IPS-18a (cell line): ENCODE results near the gene NRN1L.

ENCODE experiments used
- H3K27ac ChIP-seq: one replicate; pipeline ENCODE4 v1.5.1; 2013; ENCODE audit warnings: low read length
- H3K27me3 ChIP-seq: one replicate; pipeline ENCODE4 v1.6.1; 2013; ENCODE audit warnings: mild to moderate bottlenecking, low read length; ENCODE audit not compliant: control insufficient read depth, insufficient read depth
- H3K36me3 ChIP-seq: one replicate; pipeline ENCODE4 v1.6.1; 2013; ENCODE audit warnings: low read depth, low read length; ENCODE audit not compliant: control insufficient read depth
- H3K4me1 ChIP-seq: one replicate; pipeline ENCODE4 v1.6.1; 2013; ENCODE audit warnings: low read depth, low read length; ENCODE audit not compliant: control insufficient read depth
- H3K4me3 ChIP-seq: one replicate; pipeline ENCODE4 v1.5.1; 2013; ENCODE audit warnings: low read length
- H3K9ac ChIP-seq: one replicate; pipeline ENCODE4 v1.6.1; 2013; ENCODE audit warnings: mild to moderate bottlenecking, low read length, moderate library complexity
- H3K9me3 ChIP-seq: one replicate; pipeline ENCODE4 v1.6.1; 2013; ENCODE audit warnings: low read depth, low read length; ENCODE audit not compliant: control insufficient read depth

Gene NRN1L

DNA sequence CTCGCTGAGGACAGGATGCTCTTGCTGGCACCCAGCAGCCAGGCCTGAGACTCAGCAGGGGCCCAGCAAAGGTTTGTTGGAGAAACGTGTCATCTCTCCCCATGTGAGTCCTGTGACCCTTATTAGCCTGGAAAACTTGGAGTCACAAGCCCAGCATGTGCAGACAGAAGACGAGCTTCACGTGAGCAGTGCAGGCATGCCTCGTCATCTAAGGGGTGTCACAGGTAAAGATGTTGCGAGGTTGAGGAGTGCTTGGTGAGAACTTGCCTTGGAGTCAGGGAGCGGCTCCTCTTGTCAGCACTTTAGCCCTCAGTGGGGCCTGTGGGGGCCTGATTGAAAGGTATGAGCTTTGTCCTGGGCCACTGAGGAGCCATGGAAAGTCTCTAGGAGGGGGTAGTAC, 49.1 kb downstream of the NRN1L start:
- no peaks in the 10 kb centered on the region for H3K27me3 ChIP-seq
- no peak overlapping the region for H3K9ac ChIP-seq
- H3K36me3 ChIP-seq, result no peaks in the 10 kb centered on the region
- H3K4me1 ChIP-seq, result no peaks in the 10 kb centered on the region
- no peak overlapping the region for H3K4me3 ChIP-seq
- no peak overlapping the region for H3K27ac ChIP-seq
- no peaks in the 10 kb centered on the region for H3K9me3 ChIP-seq

DNA sequence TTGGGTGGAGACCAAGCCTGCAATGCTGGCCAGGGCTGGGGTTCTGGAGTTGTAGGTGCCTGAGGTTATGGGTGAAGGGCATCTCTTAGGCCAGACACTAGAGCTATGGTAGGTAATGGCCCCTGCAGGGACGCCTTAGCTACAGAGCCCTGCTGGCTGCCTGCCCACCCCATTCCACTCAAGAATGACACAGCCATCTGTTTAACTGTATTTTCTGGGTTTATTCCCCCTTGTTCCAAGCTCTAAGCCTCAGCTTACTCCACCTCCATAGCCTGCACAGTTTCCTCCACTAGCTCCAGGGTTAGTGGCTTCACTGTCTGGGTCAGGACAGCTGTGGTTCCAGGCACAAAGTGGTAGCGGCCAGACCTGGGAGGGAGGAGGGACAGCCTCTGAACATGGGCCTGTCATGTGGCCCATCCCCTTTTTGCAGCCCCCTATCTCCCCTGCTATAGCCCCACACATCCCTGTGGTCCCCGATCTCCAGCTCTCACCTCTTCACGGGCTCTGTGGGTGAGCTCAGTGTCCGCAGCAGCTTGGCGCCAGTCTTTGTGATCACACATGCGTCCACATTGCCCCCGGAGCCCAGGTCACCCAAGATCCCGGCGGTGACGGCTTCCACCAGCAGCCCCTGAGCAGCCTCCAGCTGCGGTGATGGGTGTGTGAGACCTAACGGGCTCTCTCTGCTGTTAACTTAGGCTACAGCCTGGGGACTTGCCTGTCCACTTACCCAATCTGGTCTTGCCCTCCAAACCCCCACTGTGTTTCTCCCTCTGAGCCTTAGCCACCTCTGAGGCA, 49.8 kb downstream of the NRN1L start:
- Histone ChIP-seq H3K27me3 (no peaks in the 10 kb centered on the region), H3K36me3 (no peaks in the 10 kb centered on the region), H3K4me1 (no peaks in the 10 kb centered on the region), H3K27ac (no peak overlapping the region), H3K4me3 (peak overlapping the region; percentile 96), H3K9me3 (no peaks in the 10 kb centered on the region), H3K9ac (peak overlapping the region; percentile 69)

DNA sequence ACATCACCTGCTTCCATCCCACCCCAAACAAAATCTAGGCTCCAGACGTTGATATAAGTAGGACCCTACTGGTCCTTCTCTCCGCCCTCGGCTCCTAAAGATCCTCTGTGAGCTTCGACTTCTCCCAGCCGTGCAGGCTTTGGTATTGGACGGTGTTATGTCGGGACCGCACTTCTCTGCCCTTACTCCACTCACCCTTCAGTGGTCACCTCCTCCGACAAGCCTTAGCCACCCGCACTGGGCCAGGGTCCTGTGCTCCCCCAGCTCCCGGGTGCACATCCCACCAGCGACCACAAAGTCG, 50.4 kb downstream of the NRN1L start:
- H3K36me3 ChIP-seq, result no peaks in the 10 kb centered on the region
- H3K4me3 ChIP-seq, result peak overlapping the region; percentile 96
- no peaks in the 10 kb centered on the region for H3K4me1 ChIP-seq
- H3K9ac ChIP-seq, result peak overlapping the region; percentile 69
- no peaks in the 10 kb centered on the region for H3K9me3 ChIP-seq
- H3K27me3 ChIP-seq, result no peaks in the 10 kb centered on the region
- H3K27ac ChIP-seq, result peak overlapping the region; percentile 22

DNA sequence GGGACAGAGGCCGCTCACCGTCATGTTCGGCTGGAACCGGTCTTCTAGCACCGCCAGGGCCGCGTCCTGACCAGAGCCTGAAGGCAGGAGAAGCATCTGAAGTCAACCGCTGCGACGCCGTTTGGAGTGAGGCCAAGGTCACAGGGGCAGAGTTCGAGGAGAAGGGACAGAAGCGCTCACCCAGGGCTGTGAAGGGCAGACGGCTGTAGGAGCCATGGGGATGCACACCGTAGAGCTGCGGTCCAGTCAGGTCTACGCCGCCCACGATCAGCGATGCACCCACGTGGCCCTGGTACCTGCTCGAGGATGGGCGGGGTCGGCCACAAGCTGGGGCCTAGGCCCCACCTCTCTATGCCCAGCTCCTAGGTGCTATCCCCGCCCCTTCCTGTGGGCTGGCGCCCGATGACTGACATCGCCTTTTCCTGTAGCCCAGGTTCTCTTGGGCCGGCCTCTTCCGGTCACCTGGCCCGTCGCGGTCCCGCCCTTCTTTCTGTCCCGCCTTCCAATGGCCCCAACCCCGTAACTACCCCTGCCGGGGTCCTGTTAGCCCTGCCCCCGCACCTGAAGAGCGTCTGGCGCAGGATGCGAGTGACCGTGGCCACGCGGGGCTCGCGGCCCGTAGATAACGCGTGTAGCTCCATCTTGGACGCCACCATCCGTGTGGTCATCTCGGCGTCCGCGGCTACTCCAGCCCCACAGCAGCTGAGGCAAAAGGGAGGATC, 50.9 kb downstream of the NRN1L start:
- H3K9me3 ChIP-seq, result no peaks in the 10 kb centered on the region
- no peaks in the 10 kb centered on the region for H3K4me1 ChIP-seq
- no peaks in the 10 kb centered on the region for H3K27me3 ChIP-seq
- H3K36me3 ChIP-seq, result no peaks in the 10 kb centered on the region
- peak overlapping the region; percentile 37 for H3K27ac ChIP-seq
- H3K4me3 ChIP-seq, result peak overlapping the region; percentile 96
- H3K9ac ChIP-seq, result peak overlapping the region; percentile 79
